ENCODE data around the gene TPCN1. TPM values are rescaled to one million over a fixed set of nuclear protein-coding genes. Genes with fewer than 3 reads are reported as not detected.

TPCN1 gene
- total and polyA plus RNA-seq, 10 donors, result 15.5 to 90.1 (median 46.7) TPM

GRCh38 chr12:113200021-113200797 lies 21.1 kb upstream of the TPCN1 start:
- WGBS, 5 donors, result 83 to 93% (median 85%) methylated on average over 12 of the region's 12 CpGs
- Histone ChIP-seq H3K9me3 (no peaks in the 10 kb centered on the region), H3K36me3 (no peaks in the 10 kb centered on the region), H3K4me3 (no peak overlapping the region), H3K27ac (no peak overlapping the region), H3K4me1 (peaks cover 0 to 71% (median 20%) of the 10 kb centered on the region in 6 donors), H3K27me3 (replicated peaks in 1 of 7) (no peaks in the 10 kb centered on the region)
- DNase-seq, result no peak
- intact Hi-C loops (cut with DNase I; ENCODE audit: low total_unique reads), result no loop called here
- TF ChIP-seq POLR2A (IDR thresholded peaks at IDR 0.05) (no peak), POLR2AphosphoS5 (IDR thresholded peaks at IDR 0.05) (no peak), CTCF (IDR thresholded peaks at IDR 0.05 in 8 of 11, conservative IDR thresholded peaks at IDR 0.05 in 3 of 11) (no peak)

GRCh38 chr12:113201187-113202177 lies 19.8 kb upstream of the TPCN1 start:
- Histone ChIP-seq H3K9me3 (no peaks in the 10 kb centered on the region), H3K4me1 (peaks cover 0 to 82% (median 24%) of the 10 kb centered on the region in 6 donors), H3K4me3 (no peak overlapping the region), H3K36me3 (no peaks in the 10 kb centered on the region), H3K27ac (no peak overlapping the region), H3K27me3 (replicated peaks in 1 of 7) (no peaks in the 10 kb centered on the region)
- WGBS, 5 donors, result 80 to 90% (median 86%) methylated on average over 10 to 14 of the region's 14 CpGs
- intact Hi-C loops (cut with DNase I; ENCODE audit: low total_unique reads), result no loop called here
- no peak for DNase-seq
- TF ChIP-seq POLR2AphosphoS5 (IDR thresholded peaks at IDR 0.05) (peak in 1 of 3 donors; percentile 12), CTCF (IDR thresholded peaks at IDR 0.05 in 8 of 11, conservative IDR thresholded peaks at IDR 0.05 in 3 of 11) (no peak)

DNA sequence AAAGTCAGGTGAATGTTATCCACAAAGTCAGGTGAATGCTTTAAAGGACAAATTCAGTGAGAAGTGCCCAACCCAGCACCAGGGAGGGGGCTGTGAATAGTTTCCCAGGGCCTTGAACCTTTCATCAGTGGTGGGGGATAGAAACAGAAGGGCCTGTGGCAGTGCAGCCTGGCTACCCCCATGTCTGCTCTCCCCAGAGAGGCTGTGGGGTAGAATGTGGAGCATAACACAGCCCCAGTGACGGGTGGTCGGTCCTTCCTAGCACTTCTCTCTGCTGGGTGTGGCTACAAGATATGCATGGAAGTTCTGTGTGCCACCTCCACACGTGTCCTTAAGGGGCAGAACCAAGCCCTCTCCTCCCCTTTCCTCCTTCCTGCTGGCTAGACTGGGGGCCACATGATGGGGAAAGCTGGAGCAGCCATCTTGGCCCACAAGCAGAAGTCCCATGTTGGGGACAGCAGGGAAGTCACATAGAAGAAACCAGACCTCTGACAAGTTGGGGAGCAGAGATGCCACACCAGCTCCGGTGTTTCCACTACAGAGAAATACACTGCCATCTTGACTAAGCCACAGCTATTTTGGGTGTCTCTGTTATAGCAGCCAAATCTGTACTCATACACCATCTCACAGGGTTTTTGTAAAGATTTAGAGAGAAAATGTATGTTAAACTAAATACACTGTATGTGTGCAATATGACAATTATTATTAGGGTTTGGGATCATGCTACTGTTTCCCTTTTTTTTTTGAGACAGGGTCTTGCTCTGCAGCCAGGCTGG lies 18.8 kb upstream of the TPCN1 start:
- no peak overlapping the region for H3K4me3 ChIP-seq
- peaks cover 3 to 82% (median 23%) of the 10 kb centered on the region in 6 donors for H3K4me1 ChIP-seq
- no peak overlapping the region for H3K27ac ChIP-seq
- H3K36me3 ChIP-seq, result no peaks in the 10 kb centered on the region
- H3K27me3 ChIP-seq (replicated peaks in 1 of 7), result no peaks in the 10 kb centered on the region
- no peaks in the 10 kb centered on the region for H3K9me3 ChIP-seq
- intact Hi-C loops (cut with DNase I; ENCODE audit: low total_unique reads), result no loop called here
- WGBS, 5 donors, result 75 to 86% (median 77%) methylated on average over 2 to 4 of the region's 4 CpGs
- DNase-seq, result no peak
- TF ChIP-seq POLR2A (IDR thresholded peaks at IDR 0.05) (no peak), CTCF (IDR thresholded peaks at IDR 0.05 in 8 of 11, conservative IDR thresholded peaks at IDR 0.05 in 3 of 11) (no peak), POLR2AphosphoS5 (IDR thresholded peaks at IDR 0.05) (no peak)

Measured in spleen (tissue), 11 donors.